ENCODE data around the gene EXD3.

DNA sequence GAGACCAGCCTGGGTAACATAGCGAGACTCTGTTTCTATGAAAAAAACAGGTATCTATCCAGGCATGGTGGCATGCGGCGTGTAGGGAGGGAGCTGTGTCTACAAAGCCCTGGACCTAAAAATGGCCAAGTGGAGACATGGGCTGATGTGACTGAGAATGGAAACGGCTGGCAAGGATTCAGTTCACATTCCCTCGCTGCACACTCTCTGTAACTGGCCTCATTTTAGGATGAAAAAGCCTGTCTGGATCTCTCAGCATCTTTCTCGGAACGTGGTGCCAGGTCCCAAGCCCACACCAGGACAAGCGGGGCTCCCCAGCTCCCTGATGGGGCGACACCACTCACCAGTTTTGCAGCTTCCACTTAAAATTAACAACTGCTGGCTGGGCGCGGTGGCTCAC, 13.4 kb downstream of the EXD3 start:
- TF ChIP-seq RXRA (IDR thresholded peaks at IDR 0.05; ENCODE audit: borderline replicate concordance, low read depth) (no peak), EP300 (IDR thresholded peaks at IDR 0.05; ENCODE audit: borderline replicate concordance in 1 of 2, low read depth in 1 of 2, low read length in 1 of 2) (no peak), POLR2AphosphoS5 (IDR thresholded peaks at IDR 0.05; ENCODE audit: low read depth, low read length) (no peak), GATA2 (CRISPR knock-in tag; IDR thresholded peaks at IDR 0.05) (no peak), FOXJ3 (CRISPR knock-in tag; IDR thresholded peaks at IDR 0.05) (no peak), TEAD4 (IDR thresholded peaks at IDR 0.05; ENCODE audit: borderline replicate concordance, insufficient read depth) (no peak), FOSL2 (IDR thresholded peaks at IDR 0.05; ENCODE audit: borderline replicate concordance, low read depth) (no peak), EZH2phosphoT487 (IDR thresholded peaks at IDR 0.05; ENCODE audit: borderline replicate concordance, low read depth) (no peak)
- TF ChIP-seq, protein P1, sequence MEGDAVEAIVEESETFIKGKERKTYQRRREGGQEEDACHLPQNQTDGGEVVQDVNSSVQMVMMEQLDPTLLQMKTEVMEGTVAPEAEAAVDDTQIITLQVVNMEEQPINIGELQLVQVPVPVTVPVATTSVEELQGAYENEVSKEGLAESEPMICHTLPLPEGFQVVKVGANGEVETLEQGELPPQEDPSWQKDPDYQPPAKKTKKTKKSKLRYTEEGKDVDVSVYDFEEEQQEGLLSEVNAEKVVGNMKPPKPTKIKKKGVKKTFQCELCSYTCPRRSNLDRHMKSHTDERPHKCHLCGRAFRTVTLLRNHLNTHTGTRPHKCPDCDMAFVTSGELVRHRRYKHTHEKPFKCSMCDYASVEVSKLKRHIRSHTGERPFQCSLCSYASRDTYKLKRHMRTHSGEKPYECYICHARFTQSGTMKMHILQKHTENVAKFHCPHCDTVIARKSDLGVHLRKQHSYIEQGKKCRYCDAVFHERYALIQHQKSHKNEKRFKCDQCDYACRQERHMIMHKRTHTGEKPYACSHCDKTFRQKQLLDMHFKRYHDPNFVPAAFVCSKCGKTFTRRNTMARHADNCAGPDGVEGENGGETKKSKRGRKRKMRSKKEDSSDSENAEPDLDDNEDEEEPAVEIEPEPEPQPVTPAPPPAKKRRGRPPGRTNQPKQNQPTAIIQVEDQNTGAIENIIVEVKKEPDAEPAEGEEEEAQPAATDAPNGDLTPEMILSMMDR (IDR thresholded peaks at IDR 0.05): no peak
- TF ChIP-seq, protein P2, sequence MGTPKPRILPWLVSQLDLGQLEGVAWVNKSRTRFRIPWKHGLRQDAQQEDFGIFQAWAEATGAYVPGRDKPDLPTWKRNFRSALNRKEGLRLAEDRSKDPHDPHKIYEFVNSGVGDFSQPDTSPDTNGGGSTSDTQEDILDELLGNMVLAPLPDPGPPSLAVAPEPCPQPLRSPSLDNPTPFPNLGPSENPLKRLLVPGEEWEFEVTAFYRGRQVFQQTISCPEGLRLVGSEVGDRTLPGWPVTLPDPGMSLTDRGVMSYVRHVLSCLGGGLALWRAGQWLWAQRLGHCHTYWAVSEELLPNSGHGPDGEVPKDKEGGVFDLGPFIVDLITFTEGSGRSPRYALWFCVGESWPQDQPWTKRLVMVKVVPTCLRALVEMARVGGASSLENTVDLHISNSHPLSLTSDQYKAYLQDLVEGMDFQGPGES (IDR thresholded peaks at IDR 0.05; ENCODE audit: low read depth, low read length): no peak

Data from SK-N-SH (cell line).